AG04449 (cell line): ENCODE data around the gene ASCC1.

Experiments used
- CTCF ChIA-PET: fragments of 350-600 bp; formaldehyde crosslinking; extraction: SDS; loops from one replicate; lab custom pipeline; 2021; ENCODE audit warnings: antibody characterized with exemption; lab: Yijun Ruan, JAX
- POLR2A ChIA-PET: fragments of 400-600, 350-600 bp; formaldehyde crosslinking; extraction: SDS; loops from one replicate; lab custom pipeline; 2020; ENCODE audit warnings: antibody characterized with exemption, inconsistent platforms; lab: Yijun Ruan, JAX
- DNase-seq: peaks from one replicate; pipeline ENCODE4 v3.0.0-alpha.2; 2010; ENCODE audit warnings: low read depth, low spot score
- H3K4me3 ChIP-seq: 2 replicates; pipeline ENCODE4 v1.5.1; 2011; ENCODE audit warnings: low read depth, mild to moderate bottlenecking, control low read depth, low read length
- TF ChIP-seq, protein P1 (sequence below): IDR thresholded peaks from one replicate; pipeline ENCODE4 v1.5.1; 2011; ENCODE audit warnings: mild to moderate bottlenecking, moderate library complexity, low read length, control low read depth, inconsistent platforms; ENCODE audit not compliant: insufficient read depth; ENCODE audit errors: missing control alignments

ASCC1 gene

DNA sequence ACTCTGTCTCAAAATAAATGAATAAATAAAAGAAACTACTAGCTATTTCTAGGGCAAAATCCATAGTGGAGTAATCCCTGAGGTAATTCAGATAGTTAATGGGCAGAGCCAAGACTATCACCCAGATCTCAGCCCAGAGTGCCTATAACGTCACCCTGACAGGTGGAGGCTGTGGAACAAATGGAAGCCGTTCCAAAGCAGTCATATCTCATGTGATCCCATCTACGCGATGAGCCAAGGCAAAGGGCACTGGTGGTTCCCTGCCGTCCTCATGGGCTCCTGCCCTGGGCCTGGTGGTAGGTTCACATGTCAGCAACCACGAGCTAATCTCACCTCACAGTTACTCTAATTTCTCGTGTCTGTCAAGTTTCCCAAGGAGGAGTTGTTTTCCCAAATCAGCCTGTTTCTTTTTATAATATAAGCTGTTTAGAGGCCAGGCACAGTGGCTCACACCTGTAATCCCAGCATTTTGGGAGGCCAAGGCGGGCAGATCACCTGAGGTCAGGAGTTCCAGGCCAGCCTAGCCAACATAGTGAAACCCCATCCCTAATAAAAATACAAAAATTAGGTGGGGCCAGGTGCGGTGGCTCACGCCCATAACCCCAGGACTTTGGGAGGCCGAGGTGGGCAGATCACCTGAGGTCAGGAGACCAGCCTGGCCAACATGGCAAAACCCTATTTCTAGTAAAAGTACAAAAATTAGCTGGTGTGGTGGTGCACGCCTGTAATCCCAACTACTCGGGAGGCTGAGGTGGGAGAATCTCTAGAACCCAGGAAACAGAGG lies 22.5 kb upstream of the ASCC1 start:
- TF ChIP-seq, protein P1, sequence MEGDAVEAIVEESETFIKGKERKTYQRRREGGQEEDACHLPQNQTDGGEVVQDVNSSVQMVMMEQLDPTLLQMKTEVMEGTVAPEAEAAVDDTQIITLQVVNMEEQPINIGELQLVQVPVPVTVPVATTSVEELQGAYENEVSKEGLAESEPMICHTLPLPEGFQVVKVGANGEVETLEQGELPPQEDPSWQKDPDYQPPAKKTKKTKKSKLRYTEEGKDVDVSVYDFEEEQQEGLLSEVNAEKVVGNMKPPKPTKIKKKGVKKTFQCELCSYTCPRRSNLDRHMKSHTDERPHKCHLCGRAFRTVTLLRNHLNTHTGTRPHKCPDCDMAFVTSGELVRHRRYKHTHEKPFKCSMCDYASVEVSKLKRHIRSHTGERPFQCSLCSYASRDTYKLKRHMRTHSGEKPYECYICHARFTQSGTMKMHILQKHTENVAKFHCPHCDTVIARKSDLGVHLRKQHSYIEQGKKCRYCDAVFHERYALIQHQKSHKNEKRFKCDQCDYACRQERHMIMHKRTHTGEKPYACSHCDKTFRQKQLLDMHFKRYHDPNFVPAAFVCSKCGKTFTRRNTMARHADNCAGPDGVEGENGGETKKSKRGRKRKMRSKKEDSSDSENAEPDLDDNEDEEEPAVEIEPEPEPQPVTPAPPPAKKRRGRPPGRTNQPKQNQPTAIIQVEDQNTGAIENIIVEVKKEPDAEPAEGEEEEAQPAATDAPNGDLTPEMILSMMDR = no peak
- H3K4me3 ChIP-seq = no peak overlapping the region
- ChIA-PET CTCF (interaction anchor here (0.8 to 2.1 kb wide), 7 partner anchors 9 to 190 kb away, joined by 3 to 8 read pairs (median 4); no protein-coding TSS in a partner anchor), POLR2A (no interaction called here)
- no peak for DNase-seq

DNA sequence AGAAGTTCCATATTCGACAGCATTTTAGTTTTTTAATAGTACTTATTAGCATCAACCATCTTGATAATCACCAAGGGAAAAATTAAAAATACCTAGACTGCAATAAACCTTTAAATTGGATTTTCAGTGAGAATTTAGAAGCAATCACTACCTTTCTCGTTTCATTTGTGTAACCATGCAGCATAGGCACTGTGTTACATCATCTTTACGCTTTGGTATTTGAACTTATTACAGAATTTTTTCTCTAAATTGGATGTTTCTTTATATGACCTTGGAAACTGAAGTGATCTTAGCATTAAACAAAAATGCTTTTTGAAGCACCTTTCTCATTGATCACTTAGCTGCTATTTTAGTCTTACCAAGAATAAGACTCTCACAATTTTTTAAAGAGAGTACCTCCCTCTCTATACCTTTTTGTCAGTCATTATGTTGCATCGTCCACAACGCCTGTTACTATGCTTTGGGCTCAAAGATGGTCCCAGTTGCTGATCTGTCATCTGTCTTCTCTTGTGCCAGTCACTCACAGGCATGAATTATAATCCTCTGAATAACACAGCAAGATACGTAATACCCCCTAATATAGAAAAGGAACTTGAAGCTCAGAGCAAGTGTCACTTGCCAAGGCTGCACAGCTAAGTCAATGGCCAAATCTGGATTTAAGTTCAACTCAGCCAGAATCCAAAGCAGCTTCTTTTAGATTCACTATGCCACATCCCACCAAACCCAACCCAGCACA lies 19.6 kb upstream of the ASCC1 start:
- TF ChIP-seq, protein P1 = no peak
- no peak for DNase-seq
- H3K4me3 ChIP-seq = no peak overlapping the region
- POLR2A ChIA-PET = no interaction called here
- CTCF ChIA-PET = interaction anchor here (1.2 to 1.5 kb wide), 2 partner anchors 12 to 339 kb away, joined by 3 to 6 read pairs; no protein-coding TSS in a partner anchor

DNA sequence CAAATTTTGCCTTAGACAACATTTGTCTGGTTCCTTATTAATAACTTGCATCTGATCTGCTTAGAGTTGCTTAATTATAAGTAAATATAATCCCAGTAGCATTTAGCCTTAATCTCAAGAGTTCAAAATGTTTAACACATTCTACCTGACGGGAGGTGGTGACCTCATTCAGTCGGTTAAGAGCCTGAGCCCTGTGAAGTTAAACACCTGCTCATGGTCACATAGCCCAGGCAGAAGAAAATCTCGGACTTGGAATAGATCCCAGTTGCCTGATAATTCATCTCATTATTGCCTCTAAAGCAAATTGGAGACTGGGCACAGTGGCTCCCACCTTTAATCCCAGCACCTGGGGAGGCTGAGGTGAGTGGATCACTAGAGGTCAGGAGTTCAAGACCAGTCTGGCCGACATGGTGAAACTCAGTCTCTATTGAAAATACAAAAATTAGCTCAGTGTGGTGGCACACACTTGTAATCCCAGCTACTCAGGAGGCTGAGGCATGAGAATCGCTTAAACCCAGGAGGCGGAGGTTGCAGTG lies 18.6 kb upstream of the ASCC1 start:
- TF ChIP-seq, protein P1 = no peak
- ChIA-PET CTCF (no interaction called here), POLR2A (no interaction called here)
- DNase-seq = no peak
- no peak overlapping the region for H3K4me3 ChIP-seq

DNA sequence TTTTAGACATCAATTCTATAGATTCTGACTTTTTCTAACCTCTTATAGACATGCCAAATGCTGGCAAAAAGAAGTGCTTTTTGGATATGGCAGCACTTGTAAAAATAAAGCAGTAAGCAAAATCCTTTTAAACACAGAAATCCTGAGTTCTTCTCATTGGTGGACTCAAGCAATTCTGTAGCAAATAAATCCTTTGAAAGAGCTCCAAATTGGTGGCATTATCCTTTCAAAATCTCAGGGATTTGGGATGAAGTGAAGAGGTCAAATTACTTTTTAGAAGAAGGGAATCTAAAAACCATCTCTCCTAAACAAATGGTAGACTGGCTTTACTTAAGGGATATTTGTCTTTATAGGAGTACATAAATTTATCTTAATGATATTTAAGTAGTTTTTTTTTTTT lies 17.5 kb upstream of the ASCC1 start:
- POLR2A ChIA-PET = interaction anchor here (0.9 kb wide), 1 partner anchor 41 kb away, joined by 3 read pairs; no protein-coding TSS in a partner anchor
- CTCF ChIA-PET = interaction anchor here (0.6 to 0.9 kb wide), 2 partner anchors 337 to 1171 kb away, joined by 3 to 4 read pairs; no protein-coding TSS in a partner anchor
- DNase-seq = no peak
- no peak overlapping the region for H3K4me3 ChIP-seq
- TF ChIP-seq, protein P1 = no peak

DNA sequence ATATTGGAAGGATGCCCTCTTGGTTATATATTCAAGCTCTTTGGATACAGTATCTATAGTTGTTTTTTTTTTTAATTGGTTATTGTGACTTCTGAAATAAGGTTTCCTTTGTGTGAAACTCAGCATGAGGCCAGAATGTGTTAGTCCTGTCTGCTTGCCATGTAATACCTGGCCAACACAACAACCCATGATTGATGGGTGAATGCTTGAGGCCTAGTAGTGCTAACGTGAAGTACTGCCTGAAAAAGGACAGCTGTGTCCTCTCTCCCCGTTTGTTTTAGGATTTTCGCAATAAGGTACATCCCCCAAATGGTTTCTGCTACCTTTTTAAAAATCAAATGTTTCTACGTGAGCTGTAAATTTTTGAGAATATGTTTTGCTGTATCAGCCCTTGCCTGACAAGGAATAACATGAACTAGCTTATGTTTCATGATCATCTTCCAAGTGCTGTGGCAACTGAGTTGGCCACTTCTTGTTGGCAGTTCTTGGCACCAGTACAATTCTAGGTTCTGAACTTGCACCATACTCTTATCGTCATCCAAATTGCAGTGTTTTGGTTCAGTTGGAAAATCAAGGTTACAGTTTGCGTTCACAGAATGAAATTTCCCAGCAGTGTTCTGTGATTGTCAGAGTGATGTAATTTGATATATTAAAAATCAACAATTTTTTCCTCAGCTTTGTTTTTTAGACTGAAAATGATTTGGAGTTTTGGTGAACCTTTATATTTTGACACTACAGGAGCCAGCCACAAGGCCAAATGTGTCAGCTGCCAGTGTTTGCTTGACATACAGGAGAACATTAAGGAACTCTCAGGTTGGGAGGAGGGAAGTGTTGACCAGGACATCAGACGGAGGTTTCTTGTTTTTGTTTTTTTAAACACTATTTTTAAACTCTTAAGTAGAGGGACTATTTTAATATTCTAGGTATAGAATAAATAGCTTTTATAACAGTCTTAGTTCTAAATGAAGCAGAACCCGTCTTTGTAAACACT lies 13.5 kb upstream of the ASCC1 start:
- ChIA-PET POLR2A (no interaction called here), CTCF (interaction anchor here (0.6 to 2.0 kb wide), 10 partner anchors 8 to 392 kb away, joined by 3 to 11 read pairs (median 6); no protein-coding TSS in a partner anchor)
- no peak overlapping the region for H3K4me3 ChIP-seq
- TF ChIP-seq, protein P1 = no peak
- no peak for DNase-seq
